A549 (cell line): ENCODE measurements around the gene QRICH1. TPM values are rescaled to one million over a fixed set of nuclear protein-coding genes. Genes with fewer than 3 reads are reported as not detected.

ENCODE experiments used
- ATAC-seq, 2 experiments: fragments of 200-7000 bp in 1 of 2; fragments of >200 bp in 1 of 2; cut with Nextera tagmentation in 1 of 2; cut with Tn5 transposase in 1 of 2; 3 replicates each; pipeline versions ENCODE4 v1.8.0 to v1.9.1; 2018 to 2020; ENCODE audit warnings: mild to moderate bottlenecking in 1 of 2, moderate library complexity in 1 of 2
- CTCF ChIA-PET: fragments of 300-600 bp; sonication (Branson Sonifier 250); formaldehyde crosslinking; extraction: SDS; loops from one replicate; lab custom pipeline; 2021; ENCODE audit warnings: antibody characterized with exemption, inconsistent platforms; lab: Yijun Ruan, JAX
- POLR2A ChIA-PET: fragments of 350-600 bp; formaldehyde crosslinking; extraction: SDS; loops from one replicate; lab custom pipeline; 2021; ENCODE audit warnings: antibody characterized with exemption, inconsistent platforms; lab: Yijun Ruan, JAX
- DNase-seq, 2 experiments: peaks; one replicate each; pipeline versions ENCODE4 v3.0.0 to v3.0.0-alpha.2; 2011 to 2016; ENCODE audit warnings: low read depth in 1 of 2, low spot score in 1 of 2
- FAIRE-seq: peaks from 2 replicates; lab custom pipeline; 2011; peaks lifted over from hg19 to GRCh38; lab: Jason Lieb, UNC
- H3K27ac ChIP-seq, 2 experiments: fragments of >200 bp; sonication (Bioruptor Twin); formaldehyde crosslinking; 3 replicates each; pipeline ENCODE4 v1.5.1; 2016 to 2017
- H3K4me1 ChIP-seq: fragments of >200 bp; sonication (Bioruptor Twin); formaldehyde crosslinking; 3 replicates; pipeline ENCODE4 v1.6.1; 2016
- H3K4me2 ChIP-seq: fragments of >200 bp; sonication (Bioruptor Twin); formaldehyde crosslinking; 3 replicates; pipeline ENCODE4 v1.6.1; 2016
- H3K4me3 ChIP-seq: fragments of >200 bp; sonication (Bioruptor Twin); formaldehyde crosslinking; 3 replicates; pipeline ENCODE4 v1.5.1; 2016
- H3K9me3 ChIP-seq: fragments of >200 bp; sonication (Bioruptor Twin); formaldehyde crosslinking; 3 replicates; pipeline ENCODE4 v1.6.1; 2016
- ATOH8 ChIP-seq: fragments of 250-450 bp; sonication (Bioruptor Pico); IDR thresholded peaks from 2 replicates; pipeline ENCODE4 v1.5.0; 2020; ENCODE audit warnings: low read depth, mild to moderate bottlenecking, moderate library complexity
- BHLHE40 ChIP-seq: IDR thresholded peaks from 2 replicates; pipeline ENCODE4 v1.6.1; 2012; ENCODE audit warnings: low read depth, low read length, inconsistent platforms
- CBX8 ChIP-seq: fragments of 200-600 bp; sonication (generic); IDR thresholded peaks from 2 replicates; pipeline ENCODE4 v1.6.1; 2016
- CEBPB ChIP-seq, 2 experiments: fragments of >200 bp in 1 of 2; sonication (Bioruptor Twin) in 1 of 2; formaldehyde crosslinking in 1 of 2; IDR thresholded peaks; 2 replicates each; pipeline ENCODE4 v1.6.1; 2012 to 2016
- CHD2 ChIP-seq: fragments of 150-350 bp; IDR thresholded peaks from 2 replicates; pipeline ENCODE4 v1.6.1; 2014; ENCODE audit warnings: low read length; ENCODE audit not compliant: partially characterized antibody
- CHD4 ChIP-seq: fragments of 200-600 bp; sonication (generic); IDR thresholded peaks from 2 replicates; pipeline ENCODE4 v1.6.1; 2016; ENCODE audit warnings: antibody characterized with exemption, mild to moderate bottlenecking, borderline replicate concordance
- E2F6 ChIP-seq: IDR thresholded peaks from 2 replicates; pipeline ENCODE4 v1.6.1; 2012; ENCODE audit warnings: low read depth, borderline replicate concordance
- EHMT2 ChIP-seq: fragments of 200-600 bp; sonication (generic); IDR thresholded peaks from 2 replicates; pipeline ENCODE4 v1.6.1; 2016; ENCODE audit warnings: antibody characterized with exemption, low read depth, mild to moderate bottlenecking, moderate library complexity
- ESRRA ChIP-seq: fragments of 150-350 bp; IDR thresholded peaks from 2 replicates; pipeline ENCODE4 v1.6.1; 2014; ENCODE audit warnings: mild to moderate bottlenecking, low read length, borderline replicate concordance
- FOXS1 ChIP-seq: fragments of 250-450 bp; sonication (Bioruptor Pico); IDR thresholded peaks from 2 replicates; pipeline ENCODE4 v1.5.0; 2020; ENCODE audit warnings: mild to moderate bottlenecking, moderate library complexity
- GATA3 ChIP-seq: IDR thresholded peaks from 2 replicates; pipeline ENCODE4 v1.6.1; 2012; ENCODE audit warnings: borderline replicate concordance
- HOXB5 ChIP-seq: fragments of 250-450 bp; sonication (Bioruptor Pico); IDR thresholded peaks from 2 replicates; pipeline ENCODE4 v1.5.0; 2020; ENCODE audit warnings: mild to moderate bottlenecking, moderate library complexity
- JUN ChIP-seq, 2 experiments: fragments of >200 bp; sonication (Bioruptor Twin); formaldehyde crosslinking; IDR thresholded peaks; 2 replicates in 1 of 2; 3 replicates in 1 of 2; pipeline ENCODE4 v1.6.1; 2016 to 2017
- KDM5A ChIP-seq: fragments of 200-600 bp; sonication (generic); IDR thresholded peaks from 2 replicates; pipeline ENCODE4 v1.6.1; 2016; ENCODE audit warnings: antibody characterized with exemption, mild to moderate bottlenecking
- MYC ChIP-seq: IDR thresholded peaks from 2 replicates; pipeline ENCODE4 v1.6.1; 2012; ENCODE audit warnings: mild to moderate bottlenecking, inconsistent platforms, low read length, improper control_type of control experiment, borderline replicate concordance
- NR3C1 ChIP-seq: fragments of >200 bp; sonication (Bioruptor Twin); formaldehyde crosslinking; IDR thresholded peaks from 3 replicates; pipeline ENCODE4 v1.6.1; 2017
- PHF8 ChIP-seq: fragments of 200-600 bp; sonication (generic); IDR thresholded peaks from 2 replicates; pipeline ENCODE4 v1.6.1; 2016; ENCODE audit warnings: low read depth, mild to moderate bottlenecking, antibody characterized with exemption, moderate library complexity, borderline replicate concordance
- RAD21 ChIP-seq, 2 experiments: fragments of >200 bp in 1 of 2; sonication (Bioruptor Twin) in 1 of 2; formaldehyde crosslinking in 1 of 2; IDR thresholded peaks in 1 of 2; conservative IDR thresholded peaks in 1 of 2; 2 replicates in 1 of 2; 3 replicates in 1 of 2; pipeline ENCODE4 v1.6.1; 2012 to 2018; ENCODE audit warnings: inconsistent platforms in 1 of 2
- RFX5 ChIP-seq: fragments of 450-650 bp; IDR thresholded peaks from 2 replicates; pipeline ENCODE4 v1.7.1; 2014; ENCODE audit warnings: antibody characterized with exemption, mild to moderate bottlenecking, moderate library complexity
- SMC3 ChIP-seq: fragments of >200 bp; sonication (Bioruptor Twin); formaldehyde crosslinking; IDR thresholded peaks from 3 replicates; pipeline ENCODE4 v1.6.1; 2018; ENCODE audit warnings: inconsistent platforms
- TFCP2L1 ChIP-seq: fragments of 250-450 bp; sonication (Bioruptor Pico); IDR thresholded peaks from 2 replicates; pipeline ENCODE4 v1.5.0; 2021; ENCODE audit warnings: mild to moderate bottlenecking
- USF2 ChIP-seq: fragments of 450-650 bp; IDR thresholded peaks from 2 replicates; pipeline ENCODE4 v1.6.1; 2014; ENCODE audit warnings: antibody characterized with exemption
- ZFP36 ChIP-seq: fragments of 450-650 bp; IDR thresholded peaks from 2 replicates; pipeline ENCODE4 v1.6.1; 2014; ENCODE audit warnings: borderline replicate concordance; ENCODE audit not compliant: partially characterized antibody
- ZNF302 ChIP-seq: fragments of 250-450 bp; sonication (Bioruptor Pico); IDR thresholded peaks from 2 replicates; pipeline ENCODE4 v1.9.0; 2021; ENCODE audit warnings: inconsistent platforms, mild to moderate bottlenecking, moderate library complexity
- WGBS: methylation state at CpG from one replicate; pipeline ENCODE4 v1.1.6; 2017; ENCODE audit errors: missing lambda C conversion rate; 5-methylcytosine and 5-hydroxymethylcytosine counted together
- polyA plus RNA-seq, 4 experiments: library from polyadenylated mRNA; depleted of rRNA in 3 of 4; stranded (reverse); fragments of >200 nt; fragmentation: RNase III in 1 of 4; extraction: RNeasy Plus Mini Kit Qiagen cat#74134 plus additional on column Dnase treatment in 1 of 4; gene quantifications; 2 replicates in 3 of 4; 3 replicates in 1 of 4; pipeline ENCODE4 v1.2.3, GENCODE V29; 2011 to 2017
- TF ChIP-seq, protein P1 (sequence below): fragments of 250-450 bp; sonication (Bioruptor Pico); IDR thresholded peaks from 2 replicates; pipeline ENCODE4 v1.5.0; 2021; ENCODE audit warnings: mild to moderate bottlenecking, moderate library complexity, borderline replicate concordance
- TF ChIP-seq, protein P2 (sequence below): IDR thresholded peaks from 2 replicates; pipeline ENCODE4 v1.6.1; 2012
- TF ChIP-seq, protein P3 (sequence below): fragments of >200 bp; sonication (Bioruptor Twin); formaldehyde crosslinking; IDR thresholded peaks from 3 replicates; pipeline ENCODE4 v1.6.1; 2016

The QRICH1 gene
- polyA plus RNA-seq, 2 of the 4 experiments (the other 2 are of a cell fraction) = 47.9 to 53.8 TPM

GRCh38 chr3:49111347-49111746, 17.5 kb upstream of the QRICH1 start:
- 84% methylated on average over 3 of the region's 6 CpGs for WGBS
- DNase-seq (no peak), ATAC-seq (no peak), FAIRE-seq (no peak)
- CTCF ChIA-PET = interaction anchor here (0.9 to 2.0 kb wide), 3 partner anchors 11 to 17 kb away, joined by 3 to 5 read pairs (median 4); partner anchors contain the start of gene QRICH1
- H3K27ac ChIP-seq = no peak overlapping the region
- TF ChIP-seq, protein P1, sequence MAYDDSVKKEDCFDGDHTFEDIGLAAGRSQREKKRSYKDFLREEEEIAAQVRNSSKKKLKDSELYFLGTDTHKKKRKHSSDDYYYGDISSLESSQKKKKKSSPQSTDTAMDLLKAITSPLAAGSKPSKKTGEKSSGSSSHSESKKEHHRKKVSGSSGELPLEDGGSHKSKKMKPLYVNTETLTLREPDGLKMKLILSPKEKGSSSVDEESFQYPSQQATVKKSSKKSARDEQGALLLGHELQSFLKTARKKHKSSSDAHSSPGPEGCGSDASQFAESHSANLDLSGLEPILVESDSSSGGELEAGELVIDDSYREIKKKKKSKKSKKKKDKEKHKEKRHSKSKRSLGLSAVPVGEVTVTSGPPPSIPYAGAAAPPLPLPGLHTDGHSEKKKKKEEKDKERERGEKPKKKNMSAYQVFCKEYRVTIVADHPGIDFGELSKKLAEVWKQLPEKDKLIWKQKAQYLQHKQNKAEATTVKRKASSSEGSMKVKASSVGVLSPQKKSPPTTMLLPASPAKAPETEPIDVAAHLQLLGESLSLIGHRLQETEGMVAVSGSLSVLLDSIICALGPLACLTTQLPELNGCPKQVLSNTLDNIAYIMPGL (CRISPR knock-in tag) = no peak
- no peak for TF ChIP-seq MYC
- TF ChIP-seq ZFP36 = no peak
- no peak for TF ChIP-seq HOXB5 (CRISPR knock-in tag)
- TF ChIP-seq CBX8 = no peak
- TF ChIP-seq JUN (IDR thresholded peaks at IDR 0.05) = no peak
- no peak for TF ChIP-seq E2F6
- no peak for TF ChIP-seq EHMT2
- no peak for TF ChIP-seq ZNF302
- no peak for TF ChIP-seq GATA3
- no peak for TF ChIP-seq ESRRA
- TF ChIP-seq KDM5A = no peak
- no peak overlapping the region for H3K4me2 ChIP-seq
- POLR2A ChIA-PET = interaction anchor here (3.7 kb wide), 1 partner anchor 9 kb away, joined by 12 read pairs; the partner anchor contains the start of gene USP19
- no peak overlapping the region for H3K4me3 ChIP-seq
- no peaks in the 10 kb centered on the region for H3K4me1 ChIP-seq
- no peaks in the 10 kb centered on the region for H3K9me3 ChIP-seq

DNA sequence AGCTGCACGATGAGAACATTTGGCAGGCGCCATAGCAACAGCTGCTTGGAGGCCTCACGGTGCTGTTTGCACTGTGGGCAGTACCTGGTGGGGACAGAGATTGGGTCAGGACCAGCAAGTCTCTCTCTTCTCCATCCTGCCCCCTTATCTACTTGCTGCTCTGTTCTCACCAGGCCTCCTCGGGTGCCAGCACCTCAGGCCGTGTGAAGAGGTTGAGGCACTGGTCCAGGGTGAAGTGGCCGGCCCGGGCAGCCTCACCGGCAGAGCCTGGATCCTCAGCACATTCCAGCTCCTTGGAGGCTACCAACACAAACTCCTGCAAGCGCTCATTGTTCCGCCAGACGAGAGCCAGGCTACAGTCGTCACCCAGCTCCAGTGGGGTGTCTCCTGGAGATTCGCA, 16.9 kb upstream of the QRICH1 start:
- CTCF ChIA-PET = interaction anchor here (0.9 to 2.0 kb wide), 3 partner anchors 10 to 16 kb away, joined by 3 to 5 read pairs (median 4); partner anchors contain the start of gene QRICH1

More for the DNA sequence above, 16.9 kb upstream of the QRICH1 start:
- Histone ChIP-seq H3K4me2 (no peak overlapping the region), H3K27ac (no peak overlapping the region), H3K4me1 (no peaks in the 10 kb centered on the region), H3K9me3 (no peaks in the 10 kb centered on the region), H3K4me3 (no peak overlapping the region)
- no peak for DNase-seq
- POLR2A ChIA-PET = interaction anchor here (3.7 kb wide), 1 partner anchor 10 kb away, joined by 12 read pairs; the partner anchor contains the start of gene USP19
- no peak for ATAC-seq
- TF ChIP-seq ATOH8 (CRISPR knock-in tag) = no peak
- TF ChIP-seq SMC3 = no peak
- TF ChIP-seq RAD21 (conservative IDR thresholded peaks at IDR 0.05 in 1 of 2, IDR thresholded peaks at IDR 0.05 in 1 of 2) = no peak
- no peak for TF ChIP-seq ZFP36
- TF ChIP-seq CHD4 = no peak
- no peak for TF ChIP-seq MYC
- no peak for TF ChIP-seq RFX5
- no peak for TF ChIP-seq CEBPB (IDR thresholded peaks at IDR 0.05)
- TF ChIP-seq, protein P1 (CRISPR knock-in tag) = no peak
- TF ChIP-seq USF2 = no peak
- no peak for TF ChIP-seq PHF8
- TF ChIP-seq FOXS1 (CRISPR knock-in tag) = no peak
- no peak for TF ChIP-seq EHMT2
- TF ChIP-seq TFCP2L1 (CRISPR knock-in tag) = no peak
- TF ChIP-seq, protein P2, sequence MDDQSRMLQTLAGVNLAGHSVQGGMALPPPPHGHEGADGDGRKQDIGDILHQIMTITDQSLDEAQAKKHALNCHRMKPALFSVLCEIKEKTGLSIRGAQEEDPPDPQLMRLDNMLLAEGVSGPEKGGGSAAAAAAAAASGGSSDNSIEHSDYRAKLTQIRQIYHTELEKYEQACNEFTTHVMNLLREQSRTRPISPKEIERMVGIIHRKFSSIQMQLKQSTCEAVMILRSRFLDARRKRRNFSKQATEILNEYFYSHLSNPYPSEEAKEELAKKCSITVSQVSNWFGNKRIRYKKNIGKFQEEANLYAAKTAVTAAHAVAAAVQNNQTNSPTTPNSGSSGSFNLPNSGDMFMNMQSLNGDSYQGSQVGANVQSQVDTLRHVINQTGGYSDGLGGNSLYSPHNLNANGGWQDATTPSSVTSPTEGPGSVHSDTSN = no peak
- TF ChIP-seq CBX8 = no peak
- TF ChIP-seq CHD2 = no peak
- TF ChIP-seq, protein P3, sequence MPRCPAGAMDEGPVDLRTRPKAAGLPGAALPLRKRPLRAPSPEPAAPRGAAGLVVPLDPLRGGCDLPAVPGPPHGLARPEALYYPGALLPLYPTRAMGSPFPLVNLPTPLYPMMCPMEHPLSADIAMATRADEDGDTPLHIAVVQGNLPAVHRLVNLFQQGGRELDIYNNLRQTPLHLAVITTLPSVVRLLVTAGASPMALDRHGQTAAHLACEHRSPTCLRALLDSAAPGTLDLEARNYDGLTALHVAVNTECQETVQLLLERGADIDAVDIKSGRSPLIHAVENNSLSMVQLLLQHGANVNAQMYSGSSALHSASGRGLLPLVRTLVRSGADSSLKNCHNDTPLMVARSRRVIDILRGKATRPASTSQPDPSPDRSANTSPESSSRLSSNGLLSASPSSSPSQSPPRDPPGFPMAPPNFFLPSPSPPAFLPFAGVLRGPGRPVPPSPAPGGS = no peak
- no peak for TF ChIP-seq NR3C1
- no peak for TF ChIP-seq BHLHE40
- WGBS = 95% methylated on average over 13 of the region's 13 CpGs
- FAIRE-seq = no peak
